IPS-20b (cell line): ENCODE measurements around the gene HECTD4.
"Not testable (repeated sequence)": the region's sequence is repeated elsewhere in the genome, so short reads cannot be mapped to it uniquely, and the experiment has no call there.

ENCODE experiments used
- H3K27ac ChIP-seq: one replicate; pipeline ENCODE4 v1.5.1; 2013; ENCODE audit warnings: low read length
- H3K27me3 ChIP-seq: 2 replicates; pipeline ENCODE4 v1.6.1; 2013; ENCODE audit warnings: mild to moderate bottlenecking, low read length, inconsistent platforms; ENCODE audit not compliant: insufficient read depth
- H3K36me3 ChIP-seq: 2 replicates; pipeline ENCODE4 v1.6.1; 2013; ENCODE audit warnings: low read depth, mild to moderate bottlenecking, inconsistent platforms, low read length, moderate library complexity; ENCODE audit not compliant: insufficient read depth
- H3K4me1 ChIP-seq: 2 replicates; pipeline ENCODE4 v1.6.1; 2013; ENCODE audit warnings: mild to moderate bottlenecking, control low read depth, inconsistent platforms, low read length, moderate library complexity; ENCODE audit not compliant: insufficient read depth
- H3K4me3 ChIP-seq: 2 replicates; pipeline ENCODE4 v1.5.1; 2013; ENCODE audit warnings: mild to moderate bottlenecking, low read length, inconsistent platforms
- H3K9ac ChIP-seq: 2 replicates; pipeline ENCODE4 v1.6.1; 2013; ENCODE audit warnings: low read depth, mild to moderate bottlenecking, inconsistent platforms, low read length, moderate library complexity
- H3K9me3 ChIP-seq: 2 replicates; pipeline ENCODE4 v1.6.1; 2013; ENCODE audit warnings: mild to moderate bottlenecking, low read depth, low read length, inconsistent platforms; ENCODE audit not compliant: insufficient read depth

Gene HECTD4

DNA sequence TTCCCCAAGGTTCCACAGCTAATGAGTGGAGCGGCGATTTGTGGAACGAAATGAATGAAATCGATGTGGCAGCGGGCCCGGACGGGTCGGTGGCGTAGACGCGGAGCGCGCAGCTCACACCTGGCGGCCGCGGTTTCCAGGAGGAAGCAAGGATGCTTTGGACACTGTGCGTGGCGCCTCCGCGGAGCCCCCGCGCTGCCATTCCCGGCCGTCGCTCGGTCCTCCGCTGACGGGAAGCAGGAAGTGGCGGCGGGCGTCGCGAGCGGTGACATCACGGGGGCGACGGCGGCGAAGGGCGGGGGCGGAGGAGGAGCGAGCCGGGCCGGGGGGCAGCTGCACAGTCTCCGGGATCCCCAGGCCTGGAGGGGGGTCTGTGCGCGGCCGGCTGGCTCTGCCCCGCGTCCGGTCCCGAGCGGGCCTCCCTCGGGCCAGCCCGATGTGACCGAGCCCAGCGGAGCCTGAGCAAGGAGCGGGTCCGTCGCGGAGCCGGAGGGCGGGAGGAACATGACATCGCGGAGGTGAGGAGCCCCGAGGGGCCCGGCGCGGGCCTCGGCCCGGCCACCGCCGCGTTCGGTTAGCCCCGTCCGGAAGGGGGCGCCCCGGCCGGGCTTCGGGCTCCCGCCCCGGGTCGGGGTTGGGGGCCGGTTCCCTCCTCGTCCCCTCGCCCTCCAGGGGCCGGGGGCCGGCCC is 36.5 kb upstream of the HECTD4 start, which contains the start of gene PTPN11:
PTPN11 (plus strand) TSS at position 340 of the 689 bp plus-strand sequence; CDS start at position 505, 165 bp downstream.
- H3K4me3 ChIP-seq, result peak within 1 kb of the TSS; percentile 99
- no peaks in the 10 kb centered on the region for H3K27me3 ChIP-seq
- H3K9me3 ChIP-seq, result no peaks in the 10 kb centered on the region
- H3K27ac ChIP-seq, result peak within 1 kb of the TSS; percentile 40
- H3K36me3 ChIP-seq, result 0 out of 2 replicates have a peak, but pooled peaks cover 11% of the 10 kb centered on the region
- peaks cover 3% of the 10 kb centered on the region for H3K4me1 ChIP-seq
- H3K9ac ChIP-seq, result peak within 1 kb of the TSS; percentile 97

- peak overlapping the region; percentile 40 for H3K27ac ChIP-seq
- peak overlapping the region; percentile 97 for H3K9ac ChIP-seq
- no peaks in the 10 kb centered on the region for H3K9me3 ChIP-seq
- H3K4me1 ChIP-seq, result peaks cover 3% of the 10 kb centered on the region
- 0 out of 2 replicates have a peak, but pooled peaks cover 11% of the 10 kb centered on the region for H3K36me3 ChIP-seq
- peak overlapping the region; percentile 99 for H3K4me3 ChIP-seq
- H3K27me3 ChIP-seq, result no peaks in the 10 kb centered on the region
Observed at GRCh38 chr12:112418273-112418607, 36.0 kb upstream of the HECTD4 start.

- not testable (repeated sequence) for H3K27ac ChIP-seq, H3K4me1 ChIP-seq, H3K4me3 ChIP-seq, H3K9ac ChIP-seq, H3K36me3 ChIP-seq, H3K9me3 ChIP-seq, H3K27me3 ChIP-seq
Observed at GRCh38 chr12:112415457-112415856, 33.2 kb upstream of the HECTD4 start.

- no peak overlapping the region for H3K9ac ChIP-seq
- no peaks in the 10 kb centered on the region for H3K27me3 ChIP-seq
- H3K27ac ChIP-seq, result no peak overlapping the region
Observed at GRCh38 chr12:112413855-112414625, 31.8 kb upstream of the HECTD4 start.

DNA sequence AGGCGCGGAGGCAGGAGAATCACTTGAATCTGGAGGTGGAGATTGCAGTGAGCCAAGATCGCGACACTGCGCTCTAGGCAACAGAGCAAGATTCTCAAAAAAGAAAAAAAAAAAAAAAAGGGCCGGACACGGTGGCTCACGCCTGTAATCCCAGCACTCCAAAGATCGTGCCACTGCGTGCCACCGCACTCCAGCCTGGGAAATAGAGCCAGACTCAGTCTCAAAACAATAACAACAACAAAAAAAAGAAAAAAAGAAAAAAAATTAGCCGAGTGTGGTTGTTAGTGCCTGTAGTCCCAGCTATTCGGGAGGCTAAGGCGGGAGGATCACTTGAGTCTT is 27.6 kb upstream of the HECTD4 start:
- Histone ChIP-seq H3K4me3 (no peak overlapping the region), H3K36me3 (peaks cover 41% of the 10 kb centered on the region), H3K9ac (no peak overlapping the region), H3K27ac (no peak overlapping the region), H3K27me3 (no peaks in the 10 kb centered on the region), H3K4me1 (peaks cover 5% of the 10 kb centered on the region), H3K9me3 (no peaks in the 10 kb centered on the region)

More at GRCh38 chr12:112413855-112414625, 31.8 kb upstream of the HECTD4 start:
- no peaks in the 10 kb centered on the region for H3K9me3 ChIP-seq
- H3K4me3 ChIP-seq, result no peak overlapping the region
- H3K36me3 ChIP-seq, result no peaks in the 10 kb centered on the region
- H3K4me1 ChIP-seq, result no peaks in the 10 kb centered on the region

- Histone ChIP-seq H3K9ac (peak within 1 kb of the TSS; percentile 99), H3K9me3 (no peaks in the 10 kb centered on the region), H3K27ac (peak within 1 kb of the TSS; percentile 97), H3K36me3 (peaks cover 47% of the 10 kb centered on the region), H3K4me1 (peaks cover 5% of the 10 kb centered on the region), H3K27me3 (no peaks in the 10 kb centered on the region), H3K4me3 (peak within 1 kb of the TSS; percentile 98)
Observed at GRCh38 chr12:112409064-112409905, 27.1 kb upstream of the HECTD4 start, which contains the start of gene RPL6. Gene RPL6, minus strand, starts transcription at chr12:112409605. Its CDS starts 949 bp downstream, at chr12:112408656.

DNA sequence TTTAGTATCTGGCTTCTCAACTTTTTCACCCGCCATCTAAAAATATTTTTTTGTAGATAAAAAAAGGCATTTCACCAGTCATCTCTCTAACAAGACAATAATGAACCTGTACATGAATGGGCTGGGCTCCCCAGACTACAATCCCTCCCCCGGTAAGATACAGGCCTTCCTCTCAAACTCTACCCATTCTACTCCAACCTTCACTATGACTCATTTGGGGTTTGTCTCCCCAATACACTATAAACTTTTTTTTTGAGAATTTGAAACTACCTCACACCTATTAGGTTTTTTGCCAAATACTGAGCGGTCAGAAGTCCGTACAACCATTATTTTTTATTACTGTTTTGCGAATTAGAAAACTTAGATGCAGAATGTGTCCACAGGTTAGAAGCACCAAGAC is 26.4 kb upstream of the HECTD4 start:
- Histone ChIP-seq H3K36me3 (peaks cover 51% of the 10 kb centered on the region), H3K4me1 (peaks cover 5% of the 10 kb centered on the region)

DNA sequence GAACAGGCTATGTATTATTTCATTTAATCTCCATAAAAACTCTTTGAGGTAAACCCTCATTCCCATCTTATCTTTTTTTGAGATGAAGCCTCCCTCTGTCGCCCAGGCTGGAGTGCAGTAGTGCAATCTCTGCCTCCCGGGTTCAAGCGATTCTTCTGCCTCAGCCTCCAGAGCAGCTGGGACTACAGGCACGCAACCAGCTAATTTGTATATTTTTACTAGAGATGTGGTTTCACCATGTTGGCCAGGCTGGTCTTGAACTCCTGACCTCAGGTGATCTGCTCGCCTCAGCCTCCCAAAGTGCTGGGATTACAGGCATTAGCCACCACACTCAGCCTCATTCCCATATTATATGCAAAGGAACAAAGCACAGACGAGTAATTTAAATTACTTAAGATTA is 25.5 kb upstream of the HECTD4 start:
- peak overlapping the region; percentile 98 for H3K4me3 ChIP-seq
- H3K36me3 ChIP-seq, result peaks cover 51% of the 10 kb centered on the region
- not testable (repeated sequence) for H3K9me3 ChIP-seq, H3K27ac ChIP-seq, H3K27me3 ChIP-seq, H3K4me1 ChIP-seq
- H3K9ac ChIP-seq, result peak overlapping the region; percentile 99; the same call in 1 of the 2 replicates

More for the DNA sequence above, 26.4 kb upstream of the HECTD4 start:
- peak overlapping the region; percentile 98 for H3K4me3 ChIP-seq
- peak overlapping the region; percentile 99 for H3K9ac ChIP-seq
- H3K27me3 ChIP-seq, result no peaks in the 10 kb centered on the region
- no peaks in the 10 kb centered on the region for H3K9me3 ChIP-seq
- H3K27ac ChIP-seq, result peak overlapping the region; percentile 97

- no peak overlapping the region for H3K27ac ChIP-seq
- H3K4me1 ChIP-seq, result peaks cover 5% of the 10 kb centered on the region
- no peaks in the 10 kb centered on the region for H3K9me3 ChIP-seq
- peak overlapping the region; percentile 99; the same call in 1 of the 2 replicates for H3K9ac ChIP-seq
- H3K36me3 ChIP-seq, result peaks cover 51% of the 10 kb centered on the region
- peak overlapping the region; percentile 98 for H3K4me3 ChIP-seq
- H3K27me3 ChIP-seq, result no peaks in the 10 kb centered on the region
Observed at GRCh38 chr12:112406519-112407488, 24.6 kb upstream of the HECTD4 start.

DNA sequence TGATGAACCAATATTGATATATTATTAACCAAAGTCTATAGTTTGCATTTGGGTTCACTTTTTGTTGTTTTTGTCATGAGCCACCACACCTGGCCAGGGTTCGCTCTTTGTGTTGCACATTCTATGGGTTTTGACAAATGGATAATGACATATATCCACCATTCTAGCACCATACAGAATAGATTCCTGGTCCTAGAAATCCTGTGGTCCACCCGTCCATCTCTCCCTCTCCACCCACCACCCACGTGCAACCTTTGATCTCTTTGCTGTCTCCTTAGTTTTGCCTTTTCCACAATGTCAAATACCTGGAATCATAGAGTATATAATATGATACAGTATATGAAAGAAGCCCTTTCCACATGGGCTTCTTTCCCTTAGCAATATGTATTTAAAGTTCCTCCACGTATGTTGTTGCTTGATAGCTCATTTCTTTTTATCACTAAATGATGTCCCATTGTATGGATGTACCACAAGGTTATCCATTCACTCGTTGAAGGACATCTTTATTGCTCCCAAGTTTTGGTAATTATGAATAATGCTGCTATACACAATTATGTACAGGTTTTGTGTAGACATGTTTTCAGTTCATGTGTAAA is 19.8 kb upstream of the HECTD4 start:
- Histone ChIP-seq H3K4me1 (peaks cover 1% of the 10 kb centered on the region; the same call in 1 of the 2 replicates), H3K27ac (no peak overlapping the region), H3K9me3 (no peaks in the 10 kb centered on the region), H3K36me3 (peaks cover 31% of the 10 kb centered on the region), H3K27me3 (no peaks in the 10 kb centered on the region), H3K9ac (no peak overlapping the region), H3K4me3 (no peak overlapping the region)
